Spleen (tissue), 11 donors: ENCODE data around the gene SLC24A3. TPM values are rescaled to one million over a fixed set of nuclear protein-coding genes. Genes with fewer than 3 reads are reported as not detected.

Source experiments
- DNase-seq: peaks from one replicate; pipeline ENCODE4 v3.0.0-alpha.2; 2020
- H3K27ac ChIP-seq, 8 donors: fragments of 200-600 bp; sonication (generic) in 7 of 8; 1 replicate in 4 of 8; 2 replicates in 4 of 8; pipeline versions ENCODE4 v1.5.0 to v1.8.0; 2016 to 2021; ENCODE audit warnings: inconsistent platforms in 4 of 8, mild to moderate bottlenecking in 4 of 8, moderate library complexity in 1 of 8
- H3K27me3 ChIP-seq, 7 donors: fragments of 200-600 bp; sonication (generic) in 6 of 7; replicated peaks in 1 of 7; 1 replicate in 4 of 7; 2 replicates in 3 of 7; pipeline versions ENCODE4 v1.5.0 to v1.8.0; 2016 to 2021; ENCODE audit warnings: inconsistent platforms in 3 of 7, mild to moderate bottlenecking in 1 of 7
- H3K36me3 ChIP-seq, 6 donors: fragments of 200-600 bp; sonication (generic) in 5 of 6; 1 replicate in 4 of 6; 2 replicates in 2 of 6; pipeline versions ENCODE4 v1.5.0 to v1.8.0; 2016 to 2021; ENCODE audit warnings: inconsistent platforms in 2 of 6
- H3K4me1 ChIP-seq, 6 donors: fragments of 200-600 bp; sonication (generic) in 5 of 6; 1 replicate in 3 of 6; 2 replicates in 3 of 6; pipeline versions ENCODE4 v1.5.0 to v1.8.0; 2016 to 2021; ENCODE audit warnings: inconsistent platforms in 3 of 6
- H3K4me3 ChIP-seq, 8 donors: fragments of 200-600 bp; sonication (generic) in 7 of 8; 1 replicate in 4 of 8; 2 replicates in 4 of 8; pipeline versions ENCODE4 v1.5.0 to v1.8.0; 2016 to 2021; ENCODE audit warnings: inconsistent platforms in 4 of 8, mild to moderate bottlenecking in 4 of 8, moderate library complexity in 2 of 8
- H3K9me3 ChIP-seq, 8 donors: fragments of 200-600 bp; sonication (generic) in 7 of 8; 1 replicate in 4 of 8; 2 replicates in 4 of 8; pipeline versions ENCODE4 v1.5.0 to v1.8.0; 2016 to 2021; ENCODE audit warnings: inconsistent platforms in 4 of 8
- POLR2A ChIP-seq, 3 donors: fragments of 450-650 bp; IDR thresholded peaks; one replicate each; pipeline ENCODE4 v1.5.1; 2017; ENCODE audit warnings: antibody characterized with exemption in 3 of 3, mild to moderate bottlenecking in 1 of 3
- POLR2AphosphoS5 ChIP-seq, 3 donors: sonication (generic); formaldehyde crosslinking; IDR thresholded peaks; one replicate each; pipeline ENCODE4 v1.5.1; 2017; ENCODE audit warnings: antibody characterized with exemption in 3 of 3
- WGBS, 5 donors: extraction: QIAGEN DNeasy Blood & Tissue Kit in 3 of 5; methylation state at CpG; one replicate each; pipeline versions ENCODE4 v1.1.5 to v1.1.7; 2013 to 2018; 5-methylcytosine and 5-hydroxymethylcytosine counted together
- intact Hi-C: fragments of 100-400 bp; cut with DNase I; formaldehyde crosslinking; loops from one replicate; pipeline ENCODE4 v1.15.0; 2023; ENCODE audit warnings: low total_unique reads
- polyA plus RNA-seq, 3 donors: library from polyadenylated mRNA; stranded (reverse); fragments of 200-250 nt; gene quantifications; one replicate each; pipeline ENCODE4 v1.2.1, GENCODE V29; 2013
- total RNA-seq, 7 donors: library from RNA; depleted of rRNA in 3 of 7; stranded (reverse); fragments of >200 nt in 3 of 7; fragmentation: NEBNext Ultra II Directional in 4 of 7; extraction: Animal tissue kit (Norgen Biotek cat#: 25700) in 4 of 7; gene quantifications; one replicate each; pipeline versions ENCODE4 v1.1.0 to v1.2.1, GENCODE V29; 2016 to 2021
- TF ChIP-seq, protein P1 (sequence below), 11 experiments: fragments of 200-600 bp in 7 of 11; fragments of 450-650 bp in 4 of 11; sonication (generic) in 4 of 11; IDR thresholded peaks in 8 of 11; conservative IDR thresholded peaks in 3 of 11; 1 replicate in 7 of 11; 2 replicates in 4 of 11; pipeline versions ENCODE4 v1.4.0 to v1.8.0; 2016 to 2021; ENCODE audit warnings: antibody characterized with exemption in 11 of 11, inconsistent platforms in 4 of 11, mild to moderate bottlenecking in 1 of 11
- donor health status: healthy with polysubstance abuse.
- donor health status: DM: no; HTN: no; CAD: no; lungs with moderate emphysema.
- donor health status: DM: no; HTN: no; CAD: no.
- donor health status: Bipolar disorder and iron deficiency.
- donor health status: healthy.
- donor health status: DM: no; HTN: no; CAD: no.
- donor health status: DM: yes; HTN: yes; CAD: no.

SLC24A3 gene
- total and polyA plus RNA-seq, 10 donors = 0.37 to 3.9 (median 2.6) TPM

DNA sequence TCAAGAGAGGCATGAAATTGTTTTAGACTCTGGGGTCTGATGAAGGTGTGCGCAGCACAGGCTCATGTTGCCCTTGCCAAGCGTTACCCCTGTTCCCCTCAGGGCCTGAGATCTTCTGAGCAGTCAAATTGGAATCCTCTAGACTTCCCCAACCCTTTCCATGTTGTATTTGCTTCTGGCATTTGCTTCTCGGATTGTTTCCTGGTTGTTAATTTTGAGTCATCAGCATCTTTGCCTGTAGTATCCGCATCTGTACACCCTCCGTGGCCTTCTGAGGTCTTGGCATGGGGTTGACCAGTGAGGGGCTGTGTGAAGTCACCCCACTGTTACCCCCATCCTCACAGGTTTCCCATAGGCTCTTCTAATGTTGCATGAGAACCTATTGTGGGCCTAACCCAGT, 40.9 kb downstream of the SLC24A3 start:
- 84 to 94% (median 88%) methylated on average over 5 of the region's 5 CpGs for WGBS, 5 donors

DNA sequence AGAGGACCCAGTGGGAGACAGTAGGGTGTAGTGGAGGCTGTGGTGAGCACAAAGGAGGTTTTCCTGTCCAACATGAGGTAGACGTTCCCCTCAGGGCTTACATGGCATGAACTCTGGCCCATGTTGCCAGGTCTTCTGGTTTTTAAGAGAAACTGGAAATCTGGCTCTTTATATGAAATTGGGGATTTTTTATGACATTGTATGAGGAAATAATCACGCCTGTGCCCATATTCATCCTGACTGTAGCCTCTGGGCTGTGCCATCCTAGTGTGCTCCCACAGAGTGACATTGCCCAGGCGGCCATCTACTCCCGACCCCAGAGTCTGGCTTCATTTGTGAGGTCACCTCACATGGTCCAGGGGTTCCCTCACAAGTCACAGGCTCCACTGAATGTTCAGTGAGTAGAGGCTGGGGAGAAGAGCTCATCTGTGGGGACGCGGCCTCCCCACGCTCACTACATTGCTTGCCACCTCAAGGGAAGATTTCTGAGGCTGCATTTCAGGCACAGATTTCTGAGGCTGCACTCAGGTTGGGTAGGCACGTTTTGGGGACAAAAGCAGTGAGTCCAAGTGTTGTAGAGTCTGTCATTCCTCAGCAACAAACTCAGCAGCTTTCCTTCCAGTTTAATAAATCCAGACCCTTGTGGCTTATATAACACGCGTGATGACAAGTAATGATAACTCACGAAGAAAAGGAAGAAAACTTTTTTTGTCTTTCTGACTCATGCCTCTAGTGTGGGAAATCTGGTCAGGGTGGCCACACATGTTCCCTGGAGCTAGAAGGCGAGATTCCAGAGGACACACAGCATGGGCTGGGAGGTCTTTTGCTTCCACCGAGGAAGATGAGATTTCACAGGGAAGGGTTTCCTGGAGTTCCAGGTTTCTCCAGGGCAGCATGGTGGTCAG, 41.7 kb downstream of the SLC24A3 start:
- peak overlapping the region in 2 of 8 donors; percentile 50 to 55 for H3K27ac ChIP-seq
- WGBS, 5 donors = 72 to 83% (median 75%) methylated on average over 11 to 13 of the region's 13 CpGs

More for the DNA sequence above, 40.9 kb downstream of the SLC24A3 start:
- intact Hi-C loops = no loop called here
- Histone ChIP-seq H3K36me3 (no peaks in the 10 kb centered on the region), H3K27ac (peak overlapping the region in 7 of 8 donors; percentile 5 to 68 (median 50)), H3K9me3 (no peaks in the 10 kb centered on the region), H3K27me3 (no peaks in the 10 kb centered on the region), H3K4me1 (peaks cover 0 to 25% (median 4%) of the 10 kb centered on the region in 6 donors), H3K4me3 (no peak overlapping the region)
- no peak for DNase-seq
- TF ChIP-seq POLR2A (IDR thresholded peaks at IDR 0.05) = no peak
- no peak for TF ChIP-seq POLR2AphosphoS5 (IDR thresholded peaks at IDR 0.05)
- TF ChIP-seq, protein P1, sequence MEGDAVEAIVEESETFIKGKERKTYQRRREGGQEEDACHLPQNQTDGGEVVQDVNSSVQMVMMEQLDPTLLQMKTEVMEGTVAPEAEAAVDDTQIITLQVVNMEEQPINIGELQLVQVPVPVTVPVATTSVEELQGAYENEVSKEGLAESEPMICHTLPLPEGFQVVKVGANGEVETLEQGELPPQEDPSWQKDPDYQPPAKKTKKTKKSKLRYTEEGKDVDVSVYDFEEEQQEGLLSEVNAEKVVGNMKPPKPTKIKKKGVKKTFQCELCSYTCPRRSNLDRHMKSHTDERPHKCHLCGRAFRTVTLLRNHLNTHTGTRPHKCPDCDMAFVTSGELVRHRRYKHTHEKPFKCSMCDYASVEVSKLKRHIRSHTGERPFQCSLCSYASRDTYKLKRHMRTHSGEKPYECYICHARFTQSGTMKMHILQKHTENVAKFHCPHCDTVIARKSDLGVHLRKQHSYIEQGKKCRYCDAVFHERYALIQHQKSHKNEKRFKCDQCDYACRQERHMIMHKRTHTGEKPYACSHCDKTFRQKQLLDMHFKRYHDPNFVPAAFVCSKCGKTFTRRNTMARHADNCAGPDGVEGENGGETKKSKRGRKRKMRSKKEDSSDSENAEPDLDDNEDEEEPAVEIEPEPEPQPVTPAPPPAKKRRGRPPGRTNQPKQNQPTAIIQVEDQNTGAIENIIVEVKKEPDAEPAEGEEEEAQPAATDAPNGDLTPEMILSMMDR (IDR thresholded peaks at IDR 0.05 in 8 of 11, conservative IDR thresholded peaks at IDR 0.05 in 3 of 11) = no peak

DNA sequence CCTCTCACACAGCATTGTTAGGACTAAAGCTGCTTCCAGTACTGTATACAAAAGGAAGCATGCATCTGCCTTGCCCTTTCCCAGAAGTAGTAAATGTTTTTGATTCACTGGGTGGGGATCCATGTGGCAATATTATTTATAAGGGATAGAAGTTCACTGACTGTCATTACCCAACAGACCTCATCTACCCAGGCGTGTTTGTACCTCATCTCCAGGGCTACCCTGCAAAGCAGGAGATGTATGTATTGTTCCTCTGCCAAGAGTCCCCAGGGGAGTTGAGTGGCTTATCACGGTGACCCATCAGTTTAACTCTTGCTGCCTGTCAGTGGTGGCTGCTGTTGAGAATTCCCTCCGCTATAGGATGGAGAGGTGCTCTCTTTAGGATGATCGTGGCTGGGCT, 42.5 kb downstream of the SLC24A3 start:
- no peak overlapping the region for H3K4me3 ChIP-seq
- no peak for DNase-seq
- no peaks in the 10 kb centered on the region for H3K9me3 ChIP-seq
- no peak overlapping the region for H3K27ac ChIP-seq
- TF ChIP-seq POLR2A (IDR thresholded peaks at IDR 0.05) (no peak), POLR2AphosphoS5 (IDR thresholded peaks at IDR 0.05) (no peak)
- TF ChIP-seq, protein P1 (IDR thresholded peaks at IDR 0.05 in 8 of 11, conservative IDR thresholded peaks at IDR 0.05 in 3 of 11) = no peak
- H3K36me3 ChIP-seq = no peaks in the 10 kb centered on the region
- H3K27me3 ChIP-seq = no peaks in the 10 kb centered on the region
- peaks cover 0 to 21% (median 4%) of the 10 kb centered on the region in 6 donors for H3K4me1 ChIP-seq
- intact Hi-C loops = no loop called here
- 50 to 86% (median 61%) methylated on average over 4 of the region's 4 CpGs for WGBS, 5 donors

More for the DNA sequence above, 41.7 kb downstream of the SLC24A3 start:
- intact Hi-C loops = no loop called here
- Histone ChIP-seq H3K4me3 (no peak overlapping the region), H3K4me1 (peaks cover 0 to 25% (median 4%) of the 10 kb centered on the region in 6 donors), H3K36me3 (no peaks in the 10 kb centered on the region), H3K9me3 (no peaks in the 10 kb centered on the region), H3K27me3 (no peaks in the 10 kb centered on the region)
- no peak for DNase-seq
- TF ChIP-seq, protein P1 (IDR thresholded peaks at IDR 0.05 in 8 of 11, conservative IDR thresholded peaks at IDR 0.05 in 3 of 11) = no peak
- TF ChIP-seq POLR2AphosphoS5 (IDR thresholded peaks at IDR 0.05) = no peak
- no peak for TF ChIP-seq POLR2A (IDR thresholded peaks at IDR 0.05)

DNA sequence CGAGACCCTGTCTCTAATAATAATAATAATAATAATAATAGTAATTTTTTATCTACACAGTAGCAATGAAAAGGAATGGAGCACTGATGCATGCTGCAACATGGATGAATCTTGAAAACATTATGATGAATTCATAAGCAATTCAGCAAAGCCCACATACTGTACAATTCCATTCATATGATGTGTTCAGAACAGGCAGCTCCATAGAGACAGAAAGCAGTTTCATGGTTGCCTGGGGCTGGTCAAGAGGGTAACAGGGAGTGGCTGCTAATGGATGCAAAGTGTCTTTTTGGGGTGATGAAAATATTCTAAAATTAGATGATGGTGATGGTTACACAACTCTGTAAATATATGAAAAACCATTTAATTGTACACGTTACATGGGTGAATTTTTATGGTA, 43.6 kb downstream of the SLC24A3 start:
- no peaks in the 10 kb centered on the region for H3K9me3 ChIP-seq
- intact Hi-C loops = no loop called here
- no peak overlapping the region for H3K4me3 ChIP-seq
- no peak for DNase-seq
- no peak overlapping the region for H3K27ac ChIP-seq
- H3K4me1 ChIP-seq = peaks cover 0 to 25% (median 4%) of the 10 kb centered on the region in 6 donors
- TF ChIP-seq POLR2AphosphoS5 (IDR thresholded peaks at IDR 0.05) (no peak), POLR2A (IDR thresholded peaks at IDR 0.05) (no peak)
- TF ChIP-seq, protein P1 (IDR thresholded peaks at IDR 0.05 in 8 of 11, conservative IDR thresholded peaks at IDR 0.05 in 3 of 11) = no peak
- no peaks in the 10 kb centered on the region for H3K27me3 ChIP-seq
- H3K36me3 ChIP-seq = no peaks in the 10 kb centered on the region
- WGBS, 5 donors = 71 to 92% (median 86%) methylated on average over 2 of the region's 2 CpGs
